Raji (cell line): ENCODE results near the gene PIGR.

Experiments used
- POLR2A ChIP-seq: IDR thresholded peaks from 2 replicates; pipeline ENCODE4 v1.6.1; 2011; ENCODE audit warnings: low read depth, low read length, control low read depth; ENCODE audit not compliant: insufficient read depth

The PIGR gene

GRCh38 chr1:206880314-206880713 lies 66.0 kb downstream of the PIGR start:
- no peak for TF ChIP-seq POLR2A
